ENCODE results near the gene RXRG.

The RXRG gene

DNA sequence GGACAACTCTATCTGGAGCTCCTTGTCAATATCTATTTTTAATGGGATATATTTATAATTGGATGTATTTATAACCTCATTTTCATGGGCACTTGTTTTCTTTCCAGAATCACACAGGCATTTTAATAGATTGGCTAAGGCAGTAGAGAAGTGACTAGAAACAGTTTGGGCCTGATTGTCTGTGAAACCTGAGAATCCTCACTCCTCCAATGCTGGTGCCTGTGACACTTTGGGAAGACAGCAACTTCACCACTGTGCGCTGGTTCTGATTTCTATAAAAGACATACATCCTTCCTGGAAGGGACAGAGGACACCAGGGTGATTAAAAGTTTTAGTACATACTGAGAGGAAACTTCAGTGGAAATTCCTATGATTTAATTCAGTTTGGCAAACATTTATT lies 39.6 kb upstream of the RXRG start:
- no peak overlapping the region for H3K4me2 ChIP-seq (ENCODE audit: low read length)
- H3K79me2 ChIP-seq (ENCODE audit: control insufficient read depth, low read length) = no peaks in the 10 kb centered on the region
- H3K9me2 ChIP-seq (replicated peaks; ENCODE audit: control insufficient read depth, low read length) = no peaks in the 10 kb centered on the region
- no peak overlapping the region for H3K27ac ChIP-seq (ENCODE audit: low read depth, low read length)
- H3K36me3 ChIP-seq (ENCODE audit: control insufficient read depth, low read length) = no peaks in the 10 kb centered on the region
- no peak overlapping the region for H3K4me3 ChIP-seq (ENCODE audit: low read length)
- H3F3A ChIP-seq (ENCODE audit: control insufficient read depth, insufficient read depth) = no peaks in the 10 kb centered on the region
- H3K9me3 ChIP-seq (ENCODE audit: control insufficient read depth, insufficient read depth, low read length) = no peaks in the 10 kb centered on the region
- H4K20me1 ChIP-seq (ENCODE audit: control insufficient read depth, insufficient read depth, low read depth, low read length) = no peaks in the 10 kb centered on the region
- no peaks in the 10 kb centered on the region for H3K4me1 ChIP-seq (ENCODE audit: control insufficient read depth, low read length)
- H3K27me3 ChIP-seq (ENCODE audit: control insufficient read depth, low read length) = peaks cover 8% of the 10 kb centered on the region
- TF ChIP-seq EZH2phosphoT487 (IDR thresholded peaks at IDR 0.05; ENCODE audit: borderline replicate concordance, low read length) = no peak
- TF ChIP-seq, protein P1, sequence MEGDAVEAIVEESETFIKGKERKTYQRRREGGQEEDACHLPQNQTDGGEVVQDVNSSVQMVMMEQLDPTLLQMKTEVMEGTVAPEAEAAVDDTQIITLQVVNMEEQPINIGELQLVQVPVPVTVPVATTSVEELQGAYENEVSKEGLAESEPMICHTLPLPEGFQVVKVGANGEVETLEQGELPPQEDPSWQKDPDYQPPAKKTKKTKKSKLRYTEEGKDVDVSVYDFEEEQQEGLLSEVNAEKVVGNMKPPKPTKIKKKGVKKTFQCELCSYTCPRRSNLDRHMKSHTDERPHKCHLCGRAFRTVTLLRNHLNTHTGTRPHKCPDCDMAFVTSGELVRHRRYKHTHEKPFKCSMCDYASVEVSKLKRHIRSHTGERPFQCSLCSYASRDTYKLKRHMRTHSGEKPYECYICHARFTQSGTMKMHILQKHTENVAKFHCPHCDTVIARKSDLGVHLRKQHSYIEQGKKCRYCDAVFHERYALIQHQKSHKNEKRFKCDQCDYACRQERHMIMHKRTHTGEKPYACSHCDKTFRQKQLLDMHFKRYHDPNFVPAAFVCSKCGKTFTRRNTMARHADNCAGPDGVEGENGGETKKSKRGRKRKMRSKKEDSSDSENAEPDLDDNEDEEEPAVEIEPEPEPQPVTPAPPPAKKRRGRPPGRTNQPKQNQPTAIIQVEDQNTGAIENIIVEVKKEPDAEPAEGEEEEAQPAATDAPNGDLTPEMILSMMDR (IDR thresholded peaks at IDR 0.05; ENCODE audit: low read depth, low read length, poor library complexity, severe bottlenecking) = no peak

DNA sequence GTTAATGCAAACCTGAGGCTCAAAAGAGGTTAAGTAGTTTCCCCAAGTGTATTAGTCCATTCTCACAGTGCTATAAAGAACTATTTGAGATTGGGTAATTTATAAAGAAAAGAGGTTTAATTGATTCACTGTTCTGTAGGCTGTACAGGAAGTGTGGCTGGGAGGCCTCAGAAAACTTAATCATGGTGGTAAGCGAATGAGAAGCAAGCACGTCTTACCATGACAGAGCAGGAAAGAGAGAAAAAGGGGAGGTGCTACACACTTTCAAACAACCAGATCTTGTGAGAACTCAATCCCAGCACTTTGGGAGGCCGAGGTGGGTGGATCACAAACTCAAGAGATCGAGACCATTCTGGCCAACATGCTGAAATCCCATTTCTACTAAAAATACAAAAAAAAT lies 38.5 kb upstream of the RXRG start:
- no peaks in the 10 kb centered on the region for H4K20me1 ChIP-seq (ENCODE audit: control insufficient read depth, insufficient read depth, low read depth, low read length)
- H3K36me3 ChIP-seq (ENCODE audit: control insufficient read depth, low read length) = no peaks in the 10 kb centered on the region
- no peaks in the 10 kb centered on the region for H3K9me2 ChIP-seq (replicated peaks; ENCODE audit: control insufficient read depth, low read length)
- no peak overlapping the region for H3K4me3 ChIP-seq (ENCODE audit: low read length)
- H3K27me3 ChIP-seq (ENCODE audit: control insufficient read depth, low read length) = peaks cover 8% of the 10 kb centered on the region
- H3K79me2 ChIP-seq (ENCODE audit: control insufficient read depth, low read length) = no peaks in the 10 kb centered on the region
- no peak overlapping the region for H3K27ac ChIP-seq (ENCODE audit: low read depth, low read length)
- no peak for TF ChIP-seq EZH2phosphoT487 (IDR thresholded peaks at IDR 0.05; ENCODE audit: borderline replicate concordance, low read length)
- TF ChIP-seq, protein P1 (IDR thresholded peaks at IDR 0.05; ENCODE audit: low read depth, low read length, poor library complexity, severe bottlenecking) = no peak
- H3K4me1 ChIP-seq (ENCODE audit: control insufficient read depth, low read length) = no peaks in the 10 kb centered on the region
- H3K9me3 ChIP-seq (ENCODE audit: control insufficient read depth, insufficient read depth, low read length) = no peaks in the 10 kb centered on the region
- H3F3A ChIP-seq (ENCODE audit: control insufficient read depth, insufficient read depth) = no peaks in the 10 kb centered on the region
- H3K4me2 ChIP-seq (ENCODE audit: low read length) = no peak overlapping the region

DNA sequence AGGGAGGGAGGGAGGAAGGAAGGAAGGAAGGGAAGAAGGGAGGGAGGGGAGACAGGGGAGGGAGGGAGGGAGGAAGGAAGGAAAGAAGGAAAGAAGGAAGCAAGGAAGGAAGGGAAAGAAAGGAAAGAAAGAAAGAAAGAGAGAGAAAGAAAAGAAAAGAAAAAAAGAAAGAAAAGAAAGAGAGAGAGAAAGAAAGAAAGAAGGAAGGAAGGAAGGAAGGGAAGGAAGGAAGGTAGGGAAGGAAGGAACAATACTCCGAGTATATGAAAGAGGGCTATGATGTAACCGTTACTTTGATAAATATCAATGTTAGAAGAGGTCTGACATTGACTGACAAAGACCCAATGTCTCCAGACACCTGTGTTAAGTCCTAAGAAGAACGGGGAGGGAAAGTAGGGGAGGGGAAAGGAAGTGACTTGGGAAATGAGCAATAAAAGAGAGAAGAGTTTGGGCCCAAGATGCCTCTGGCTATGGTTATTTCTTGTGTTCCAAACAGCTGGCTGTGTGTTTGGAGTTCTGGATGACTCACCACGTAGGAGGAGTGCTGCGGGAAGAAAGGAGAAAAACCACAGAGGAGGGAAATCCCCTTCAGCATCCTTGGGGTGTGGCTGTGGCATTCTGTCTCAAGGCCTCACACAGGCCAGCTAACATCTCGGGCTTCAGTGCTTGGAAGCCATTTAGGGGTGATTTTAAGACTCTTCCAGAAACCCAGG lies 37.0 kb upstream of the RXRG start:
- Histone ChIP-seq H3K36me3 (ENCODE audit: control insufficient read depth, low read length) (no peaks in the 10 kb centered on the region), H3K27me3 (ENCODE audit: control insufficient read depth, low read length) (peaks cover 8% of the 10 kb centered on the region), H3F3A (ENCODE audit: control insufficient read depth, insufficient read depth) (no peaks in the 10 kb centered on the region), H3K4me3 (ENCODE audit: low read length) (no peak overlapping the region), H3K4me2 (ENCODE audit: low read length) (no peak overlapping the region), H4K20me1 (ENCODE audit: control insufficient read depth, insufficient read depth, low read depth, low read length) (no peaks in the 10 kb centered on the region), H3K4me1 (ENCODE audit: control insufficient read depth, low read length) (no peaks in the 10 kb centered on the region), H3K9me2 (replicated peaks; ENCODE audit: control insufficient read depth, low read length) (no peaks in the 10 kb centered on the region), H3K79me2 (ENCODE audit: control insufficient read depth, low read length) (no peaks in the 10 kb centered on the region), H3K27ac (ENCODE audit: low read depth, low read length) (no peak overlapping the region), H3K9me3 (ENCODE audit: control insufficient read depth, insufficient read depth, low read length) (no peaks in the 10 kb centered on the region)
- TF ChIP-seq EZH2phosphoT487 (IDR thresholded peaks at IDR 0.05; ENCODE audit: borderline replicate concordance, low read length) = no peak
- TF ChIP-seq, protein P1 (IDR thresholded peaks at IDR 0.05; ENCODE audit: low read depth, low read length, poor library complexity, severe bottlenecking) = no peak
